Measurements from ENCODE around the gene CRHR1.

- TF ChIP-seq EZH2 (IDR thresholded peaks at IDR 0.05; ENCODE audit: low read length, unreplicated experiment), result no peak
- no peak for TF ChIP-seq CTCF (conservative IDR thresholded peaks at IDR 0.05; ENCODE audit: low read depth, low read length)
Observed at GRCh38 chr17:45874151-45874550, 90.0 kb downstream of the CRHR1 start.

Measured in PC-3 (cell line).